Dedifferentiated amniotic fluid mesenchymal stem cell (primary cell): ENCODE data around the gene TBC1D2.

Experiments
- DNase-seq: peaks from one replicate; pipeline ENCODE4 v3.0.0-alpha.2; 2016; ENCODE audit errors: extremely low spot score

Gene TBC1D2

DNA sequence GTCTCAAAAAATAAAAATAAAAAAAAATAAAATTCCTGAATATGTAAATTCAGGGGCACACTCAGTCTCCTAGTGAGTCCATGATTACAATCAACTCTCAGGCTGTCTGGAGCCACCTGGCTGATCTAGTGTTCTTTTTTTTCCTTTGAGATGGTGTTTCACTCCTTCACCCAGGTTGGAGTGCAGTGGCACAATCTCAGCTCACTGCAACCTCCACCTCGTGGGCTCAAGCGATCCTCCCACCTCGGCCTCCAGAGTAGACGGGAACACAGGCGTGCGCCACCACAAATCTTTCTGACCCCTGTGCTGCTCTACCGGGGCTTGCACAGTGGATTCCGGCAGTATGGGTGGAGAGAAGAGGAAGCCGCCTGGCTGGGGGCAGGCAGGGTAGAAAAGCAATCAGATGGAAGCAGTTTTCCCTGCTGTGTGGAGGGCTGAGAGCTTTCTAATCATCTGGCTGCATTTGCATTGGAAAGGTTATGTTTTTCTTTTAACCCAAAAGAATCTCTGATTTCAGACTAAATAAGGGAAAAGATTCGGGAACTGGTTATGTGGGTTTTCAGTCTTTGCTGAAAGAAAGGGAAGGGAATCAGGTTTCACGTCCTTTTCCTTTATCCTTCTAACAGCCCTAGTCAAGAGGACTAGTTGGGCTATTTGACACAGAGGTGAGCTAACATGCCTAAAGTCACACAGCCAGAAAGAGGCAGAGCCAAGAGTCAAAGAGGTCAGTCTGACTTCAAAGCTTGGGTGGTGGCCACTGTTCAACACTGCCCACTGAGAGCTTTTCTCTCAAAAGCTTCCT, 36.7 kb downstream of the TBC1D2 start:
- DNase-seq, result no peak

DNA sequence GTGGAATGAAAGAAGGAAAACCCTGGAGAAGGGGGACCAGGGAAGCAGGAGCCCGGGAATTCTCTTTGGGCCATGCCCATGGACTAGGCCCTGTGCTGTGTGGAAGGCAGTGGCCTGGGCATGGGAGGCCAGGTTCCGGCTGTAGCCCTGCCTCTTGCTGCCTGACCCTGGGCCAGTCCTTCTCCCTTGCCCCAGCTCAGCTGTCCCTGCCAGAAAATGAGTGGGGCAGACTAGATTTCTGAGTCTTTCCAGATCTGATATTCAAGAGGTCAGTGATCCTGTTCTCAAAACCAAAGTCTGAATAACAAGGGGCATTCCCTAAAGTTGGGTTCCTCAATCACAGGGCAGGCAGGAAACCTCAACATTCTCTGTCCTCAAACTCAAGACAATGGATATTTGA, 38.2 kb downstream of the TBC1D2 start:
- no peak for DNase-seq

DNA sequence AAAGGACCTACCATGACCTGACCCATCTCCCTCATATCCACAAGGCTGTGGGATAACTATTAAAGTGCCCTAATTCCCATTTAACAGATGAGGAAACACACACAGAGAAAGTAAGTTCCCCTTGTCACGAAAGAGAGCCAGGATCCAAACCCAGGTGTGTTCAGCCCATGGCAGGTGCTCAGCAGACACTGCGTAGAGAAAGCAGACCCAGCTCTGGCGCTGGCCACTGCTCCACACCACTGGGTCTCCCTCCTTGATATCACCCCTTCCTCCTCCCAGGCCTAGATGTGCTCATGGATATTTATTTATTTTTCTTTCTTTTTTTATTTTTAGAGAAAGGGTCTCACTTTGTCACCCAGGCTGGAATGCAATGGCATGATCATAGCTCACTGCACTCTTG, 39.1 kb downstream of the TBC1D2 start:
- DNase-seq, result no peak

DNA sequence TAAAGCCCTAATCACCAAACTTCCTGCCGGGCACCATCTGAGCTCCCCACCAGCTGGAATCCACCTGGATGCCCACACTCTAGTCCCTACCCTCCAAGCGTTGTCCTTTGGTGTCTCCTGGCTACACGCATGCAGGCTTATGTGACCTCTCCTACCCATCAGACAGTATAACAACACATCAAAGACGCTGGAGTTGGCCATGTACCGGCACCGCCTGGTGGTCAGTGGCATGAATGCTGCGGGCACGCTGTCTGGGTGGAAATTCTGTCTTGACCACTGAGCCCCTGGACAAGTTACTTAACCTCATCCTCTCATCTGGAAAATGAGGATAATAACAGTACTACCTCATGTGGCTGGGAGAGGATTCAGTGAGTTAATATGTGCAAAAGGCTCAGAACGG, 39.6 kb downstream of the TBC1D2 start:
- no peak for DNase-seq

DNA sequence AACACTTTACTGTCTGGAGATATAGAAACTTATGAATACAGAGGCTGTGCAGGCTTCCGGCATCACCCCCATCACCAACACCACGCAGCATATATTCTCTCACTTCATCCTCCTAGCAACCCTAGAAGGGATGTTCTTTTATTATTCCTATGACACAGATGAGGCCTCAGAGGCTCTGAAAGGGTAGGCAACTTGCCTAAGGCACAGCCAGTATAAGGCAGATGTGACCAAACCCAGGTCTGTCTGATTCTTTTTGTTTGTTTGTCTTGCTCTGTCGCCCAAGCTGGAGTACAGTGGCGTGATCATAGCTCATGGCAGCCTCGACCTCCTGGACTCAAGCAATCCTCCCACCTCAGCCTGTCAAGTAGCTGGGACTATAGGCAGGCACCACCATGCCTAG, 40.2 kb downstream of the TBC1D2 start:
- peak; percentile 31 for DNase-seq

DNA sequence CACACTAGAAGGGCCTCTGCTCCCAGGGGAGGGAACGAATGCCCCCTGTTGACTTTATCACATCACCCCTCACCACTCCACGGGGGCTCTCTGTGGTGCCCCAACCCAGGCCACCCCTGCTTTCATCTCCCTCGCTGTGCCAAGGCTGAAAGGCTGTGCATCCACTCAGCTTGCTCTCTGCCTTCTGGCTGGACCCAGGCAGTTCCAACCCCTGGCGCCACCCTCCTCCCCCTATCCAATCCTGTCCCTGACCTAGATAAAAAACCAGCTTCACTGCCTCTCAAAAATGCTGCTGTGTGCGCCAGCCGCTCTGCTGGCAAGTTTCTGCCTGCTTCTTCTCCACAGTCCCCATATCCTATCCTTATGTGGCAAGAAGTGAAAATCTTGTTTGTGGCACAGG, 40.6 kb downstream of the TBC1D2 start:
- DNase-seq, result no peak

DNA sequence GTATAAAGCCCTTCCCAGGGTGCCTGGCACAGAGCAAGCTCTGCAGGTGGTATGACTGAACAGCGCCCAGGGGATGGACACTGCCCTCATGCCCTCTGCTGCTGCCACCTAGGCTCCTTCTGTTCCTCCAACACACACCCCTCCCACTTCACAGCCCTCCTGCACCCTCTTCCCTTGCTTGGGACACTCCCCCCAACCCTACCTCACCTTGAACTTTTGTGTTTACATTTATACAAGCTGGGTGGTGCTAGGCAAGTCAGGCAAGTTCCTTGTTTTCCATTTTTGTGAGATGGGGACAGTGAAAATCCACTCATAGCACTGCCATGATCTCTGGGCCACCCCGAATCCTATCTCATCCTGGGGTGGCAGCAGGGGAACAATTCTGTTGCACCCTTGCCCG, 44.2 kb downstream of the TBC1D2 start:
- no peak for DNase-seq

DNA sequence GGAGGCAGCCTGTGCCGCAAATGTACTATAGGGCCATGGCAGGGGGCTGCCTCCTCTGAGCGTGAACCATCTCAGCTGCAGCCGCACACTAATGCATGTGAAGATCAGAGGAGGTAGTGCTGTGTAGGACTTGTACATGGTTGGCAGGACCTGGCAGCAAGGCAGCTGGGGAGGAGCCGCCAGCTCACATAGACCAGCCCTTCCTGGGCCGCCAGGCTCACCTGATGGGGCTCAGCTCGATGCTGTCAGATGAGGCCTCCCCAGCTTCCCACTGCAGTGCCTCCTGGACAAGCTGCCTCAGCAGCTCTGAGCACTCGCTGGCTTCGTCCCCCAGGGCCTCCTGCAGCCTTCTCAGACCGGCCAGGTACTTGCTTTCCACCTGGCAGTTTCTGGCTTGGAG, 45.0 kb downstream of the TBC1D2 start:
- DNase-seq, result no peak

DNA sequence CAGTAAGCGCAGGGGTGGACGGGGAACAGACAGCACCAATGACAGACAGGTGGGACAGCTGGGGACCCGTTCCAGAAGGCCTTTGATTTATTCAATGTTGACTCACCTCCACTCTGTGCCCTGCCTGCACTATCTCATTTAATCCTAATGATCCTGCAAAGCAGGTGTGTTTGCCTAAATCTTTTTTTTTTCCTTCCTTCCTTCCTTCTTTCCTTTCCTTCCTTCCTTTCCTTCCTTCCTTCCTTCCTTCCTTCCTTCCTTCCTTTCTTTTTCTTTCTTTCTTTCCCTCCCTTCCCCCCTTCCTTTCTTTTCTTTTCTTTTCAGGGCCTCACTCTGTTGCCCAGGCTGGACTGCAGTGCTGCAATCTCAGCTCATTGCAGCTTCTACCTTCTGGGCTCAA, 45.9 kb downstream of the TBC1D2 start:
- no peak for DNase-seq

DNA sequence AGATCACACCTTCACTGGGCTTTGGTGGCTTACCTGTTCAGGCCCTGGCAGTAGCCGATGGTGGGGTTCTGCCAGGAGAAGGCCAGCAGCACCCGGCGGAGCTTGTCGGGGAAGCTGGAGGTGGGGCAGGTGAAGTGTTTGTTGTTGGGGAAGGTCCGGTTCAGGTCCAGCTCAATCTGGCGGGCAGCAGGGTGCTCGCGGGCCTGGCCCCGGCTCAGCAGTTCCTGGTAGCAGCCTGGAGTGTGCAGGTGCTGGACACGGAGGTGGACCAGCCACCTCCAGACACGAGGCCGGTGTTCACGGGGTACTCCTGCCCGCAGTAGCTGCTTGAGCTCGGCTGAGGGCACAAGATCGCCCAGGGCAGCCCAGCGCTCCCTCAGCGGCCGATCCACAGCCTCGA, 46.8 kb downstream of the TBC1D2 start:
- no peak for DNase-seq

DNA sequence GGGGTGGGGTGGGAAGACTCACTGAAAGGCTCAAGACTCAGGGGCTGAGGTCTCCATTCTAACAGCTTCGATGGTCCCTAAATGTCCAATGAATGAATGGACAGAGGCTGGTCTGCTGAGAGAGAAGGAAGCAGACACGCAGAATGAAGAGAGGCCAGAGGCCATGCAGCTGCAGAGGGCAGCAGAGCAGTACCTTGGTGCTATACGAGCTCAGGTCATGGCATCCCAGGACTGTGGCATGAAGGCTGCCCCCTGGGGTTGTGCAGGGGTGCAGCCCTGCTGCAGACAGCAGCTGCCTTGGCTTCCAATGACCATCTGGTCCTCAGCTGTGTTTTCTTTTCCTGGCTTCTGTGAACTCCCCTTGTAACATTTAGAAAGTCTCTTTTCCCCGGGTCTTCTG, 47.8 kb downstream of the TBC1D2 start:
- DNase-seq, result no peak

DNA sequence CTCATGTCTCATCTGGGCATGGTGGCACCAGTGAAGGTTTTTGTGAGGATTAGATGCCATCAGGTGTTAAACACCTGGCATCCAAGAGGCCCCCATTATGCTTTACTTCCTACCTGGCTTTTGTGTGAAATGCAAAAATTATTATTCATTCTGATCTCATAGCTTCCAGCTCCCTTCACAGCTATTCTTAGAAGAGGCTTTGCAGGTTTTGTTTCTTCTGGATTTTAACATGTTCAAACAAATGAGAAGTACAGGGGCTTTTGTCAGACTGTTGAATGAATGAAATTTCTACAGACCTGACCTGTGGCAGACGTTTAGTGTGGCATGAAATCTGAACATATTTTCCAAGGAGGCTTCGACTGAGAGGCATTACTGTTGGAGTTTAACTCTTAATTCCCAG, 48.7 kb downstream of the TBC1D2 start:
- DNase-seq, result no peak

DNA sequence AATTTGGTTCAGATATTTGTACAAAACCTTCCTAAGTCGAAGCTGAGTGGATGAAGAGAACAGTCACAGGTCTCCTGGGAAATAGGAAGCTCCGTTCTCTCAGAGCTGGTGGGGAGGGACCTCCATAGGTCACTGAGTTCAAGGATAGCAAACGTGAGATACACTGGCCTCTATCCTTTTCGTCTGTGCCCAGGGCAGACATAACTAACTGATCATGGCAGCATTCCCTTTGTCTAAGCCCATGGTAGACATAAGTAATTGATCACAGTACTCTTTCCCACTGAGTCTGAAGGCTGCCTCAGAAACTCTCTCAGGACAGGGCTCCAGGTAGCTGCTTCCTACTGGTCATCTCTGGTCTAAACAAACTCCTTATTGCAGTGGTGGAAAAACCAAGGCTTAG, 50.8 kb downstream of the TBC1D2 start:
- no peak for DNase-seq

DNA sequence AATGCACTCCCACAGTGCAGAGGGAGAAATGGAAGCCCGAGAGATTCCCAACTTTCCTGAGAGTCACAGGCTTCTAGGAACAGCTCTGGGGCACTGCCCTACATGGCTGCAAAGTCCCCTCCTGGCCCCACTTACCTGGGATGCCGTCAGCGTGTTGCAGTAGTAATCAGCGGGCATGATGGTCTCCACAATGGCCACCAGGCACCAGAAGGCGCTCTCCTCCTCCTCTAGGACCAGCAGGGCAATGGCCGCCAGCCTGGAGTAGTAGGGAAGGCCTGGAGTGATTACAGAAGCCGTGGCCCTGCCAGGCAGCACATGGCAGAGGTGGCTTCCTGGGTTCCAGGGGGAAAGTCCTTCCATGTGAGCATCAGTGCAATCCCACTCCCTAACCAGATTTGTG, 52.3 kb downstream of the TBC1D2 start:
- no peak for DNase-seq

DNA sequence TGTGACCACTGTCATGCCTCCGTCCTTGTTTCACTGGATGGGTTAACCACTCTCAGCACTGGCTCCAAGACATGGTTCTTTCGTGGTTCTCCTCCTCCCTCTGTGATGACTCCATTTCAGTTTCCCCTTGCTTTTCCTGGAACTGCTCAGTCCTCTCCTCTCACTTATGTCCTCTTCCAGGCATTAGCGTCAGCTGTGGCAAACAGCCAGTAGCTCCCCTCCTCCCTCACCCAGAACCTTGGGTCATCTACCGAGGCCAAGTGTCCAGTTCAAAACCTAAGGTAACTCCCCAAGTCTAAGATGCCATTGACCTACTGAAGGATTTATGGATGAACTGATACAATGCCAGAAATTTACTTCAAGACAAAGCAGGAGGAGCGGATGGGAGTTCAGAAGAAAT, 53.2 kb downstream of the TBC1D2 start:
- DNase-seq, result no peak

DNA sequence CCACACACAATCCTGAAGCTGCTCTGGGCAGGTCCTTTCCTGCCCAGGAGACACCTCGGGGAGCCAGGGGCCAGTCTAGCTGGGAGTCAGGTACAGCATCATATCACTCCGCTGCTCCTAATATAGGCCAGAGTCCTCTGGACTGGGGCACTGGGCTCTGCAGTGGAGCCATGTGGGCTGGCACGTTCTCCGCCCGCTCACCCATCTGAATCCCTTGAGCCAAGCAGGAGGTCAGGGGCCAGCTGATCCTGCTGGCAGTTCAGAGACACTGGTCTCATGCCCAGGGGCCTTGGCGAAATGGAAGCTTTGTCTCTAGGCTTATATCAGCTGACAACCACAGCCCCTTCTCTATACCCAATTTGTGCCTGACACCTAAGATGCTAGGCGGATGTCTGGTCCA, 53.7 kb downstream of the TBC1D2 start:
- DNase-seq, result no peak

DNA sequence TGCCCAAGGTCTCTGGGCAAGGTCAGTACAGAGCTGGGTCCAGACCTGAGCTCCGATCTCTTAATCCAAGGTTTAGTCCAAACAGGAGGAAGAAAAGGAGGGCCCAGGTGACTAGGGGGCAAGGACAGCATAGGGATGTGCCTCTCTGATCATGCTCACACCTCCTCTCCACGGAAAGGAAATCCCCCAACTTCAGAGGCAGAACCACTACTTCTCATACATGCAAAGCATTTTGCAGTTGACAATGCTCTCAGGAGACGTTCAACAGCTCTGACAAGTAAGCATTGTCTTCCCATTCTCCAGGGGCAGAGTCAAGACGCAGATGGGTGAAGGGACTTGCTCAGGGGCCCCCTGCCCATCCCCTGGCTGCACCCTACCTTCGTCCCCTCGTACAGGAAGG, 54.3 kb downstream of the TBC1D2 start:
- DNase-seq, result no peak

DNA sequence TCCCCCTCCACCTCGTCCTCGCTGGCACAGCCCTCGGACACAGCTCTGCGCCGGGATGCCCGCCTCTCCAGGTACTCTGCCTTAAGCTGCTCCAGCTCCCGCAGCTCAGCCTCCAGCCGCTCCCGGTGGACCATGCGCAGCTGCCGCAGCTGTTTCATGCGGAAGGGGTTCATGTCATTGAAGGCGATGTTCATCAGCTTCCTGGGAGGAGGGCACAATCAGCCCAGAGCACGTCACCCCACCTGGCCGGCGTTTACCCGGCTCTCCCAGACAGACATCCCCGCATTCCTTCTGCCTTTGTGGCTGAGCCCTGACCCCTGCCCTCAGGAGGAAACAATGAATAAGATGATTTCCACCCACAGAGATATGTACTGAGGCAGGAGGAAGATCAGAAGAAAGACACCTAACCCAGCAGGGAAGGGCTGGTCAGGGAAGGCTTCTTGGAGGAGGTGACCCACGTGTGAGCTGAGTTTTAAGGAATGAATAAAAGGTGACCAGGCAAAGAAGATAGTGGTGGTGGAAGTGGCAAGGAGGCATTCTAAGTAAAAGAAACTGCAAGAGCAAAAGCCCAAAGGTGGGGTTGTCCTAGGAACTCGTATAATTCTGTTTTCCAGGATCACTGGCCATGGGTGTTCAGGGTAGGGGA, 55.9 kb downstream of the TBC1D2 start:
- DNase-seq, result no peak

DNA sequence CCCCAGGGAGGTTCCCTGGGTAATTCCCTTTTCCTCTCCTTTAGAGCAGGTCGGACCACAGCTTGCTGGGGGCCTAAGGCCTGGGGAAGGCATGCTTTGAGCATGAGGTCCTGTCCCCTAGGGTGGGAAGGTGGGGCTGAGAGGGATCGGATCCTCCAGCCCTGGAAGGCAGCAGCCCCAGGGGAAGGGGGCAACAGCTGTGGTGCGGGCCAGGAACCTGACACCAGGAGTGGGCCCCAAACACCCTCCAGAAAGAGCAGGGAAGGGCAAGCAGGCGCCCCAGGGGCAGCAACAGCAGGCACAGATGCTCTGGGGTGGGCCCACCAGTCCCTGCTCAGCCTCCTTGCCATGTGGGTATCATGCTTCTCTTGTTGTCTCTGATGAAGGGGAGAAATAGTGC, 59.8 kb downstream of the TBC1D2 start:
- DNase-seq, result no peak

DNA sequence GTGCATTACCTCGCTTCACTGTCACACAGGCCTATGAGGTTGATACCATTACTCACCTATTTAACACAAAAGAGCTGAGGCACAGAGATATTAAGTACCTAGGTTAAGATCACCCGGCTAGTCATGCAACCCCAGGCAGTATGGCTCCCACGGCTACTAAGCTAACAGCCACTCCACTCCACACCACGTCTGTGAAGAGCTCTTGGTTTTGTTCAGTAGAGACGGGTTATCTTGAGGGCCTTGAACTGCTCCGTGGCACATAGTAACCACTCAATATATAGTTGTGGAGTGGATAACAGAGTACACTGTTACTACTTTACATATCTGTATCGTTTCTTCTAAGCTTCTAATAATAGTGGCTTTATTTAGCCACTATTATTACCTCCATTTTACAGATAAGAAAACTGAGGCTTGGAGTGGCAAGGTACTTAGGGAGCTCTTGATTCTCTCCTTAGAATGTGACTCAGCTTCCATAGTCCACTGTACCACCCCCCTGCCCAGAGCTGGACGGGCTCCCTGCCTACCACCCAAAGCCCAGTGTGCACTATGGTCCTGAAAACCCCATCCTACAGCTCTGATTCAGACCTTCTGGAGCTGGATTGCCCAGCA, 62.0 kb downstream of the TBC1D2 start:
- DNase-seq, result no peak

DNA sequence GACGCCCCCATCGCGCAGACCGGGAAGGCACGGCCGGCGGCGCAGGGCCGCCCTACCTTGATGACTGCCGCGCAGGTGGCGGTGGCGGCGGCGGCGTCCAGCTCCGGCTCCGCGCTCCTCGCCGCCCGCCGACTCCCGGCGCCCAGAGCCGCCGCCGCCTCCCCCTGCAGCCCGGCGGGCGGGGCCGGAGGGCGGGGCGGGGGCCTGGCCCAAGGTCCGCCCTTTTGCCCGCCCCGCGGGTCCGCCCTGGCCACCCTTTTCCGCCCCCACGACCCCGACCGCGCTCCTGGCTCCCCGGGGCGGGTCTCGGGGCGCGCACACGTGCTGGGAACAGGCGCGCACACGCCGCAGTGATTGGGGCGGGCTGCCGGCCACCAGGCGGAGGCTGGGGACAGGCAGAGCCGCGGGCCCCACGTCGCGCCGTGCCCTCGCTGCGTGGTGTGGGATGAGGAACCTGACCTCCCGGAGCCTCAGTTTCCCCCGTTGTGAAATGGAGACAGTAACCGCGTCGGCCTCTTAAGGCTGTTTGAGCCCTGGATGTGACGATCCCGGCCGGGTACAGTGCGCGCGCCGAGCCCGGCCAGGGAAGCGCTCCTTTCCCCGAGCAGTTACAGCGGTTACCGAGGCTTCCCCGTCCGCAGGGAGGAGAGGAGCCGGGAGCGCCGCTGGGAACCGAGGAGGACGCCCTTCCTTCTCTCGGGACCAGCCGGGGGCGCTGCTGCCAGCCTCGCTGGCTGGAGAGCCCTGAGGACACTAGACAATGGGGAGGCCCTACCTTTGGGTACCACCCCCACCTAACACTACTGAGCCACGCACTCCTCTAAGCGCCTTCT, 62.7 kb downstream of the TBC1D2 start, which contains the start of gene CORO2A:
TSS of gene CORO2A (minus strand) at position 135 of the 833 bp plus-strand sequence. CDS start 34,977 bp downstream, outside the sequence.
- DNase-seq, result peak; percentile 44
